GM10266 (cell line): ENCODE measurements around the gene RPRD1B.

ENCODE experiments used
- DNase-seq: peaks from one replicate; pipeline ENCODE4 v3.0.0; 2012; ENCODE audit errors: extremely low spot score
- CTCF ChIP-seq: IDR thresholded peaks from 2 replicates; pipeline ENCODE4 v1.5.1; 2012; ENCODE audit warnings: mild to moderate bottlenecking, low read depth; ENCODE audit not compliant: control insufficient read depth, insufficient read depth; ENCODE audit errors: missing control alignments

RPRD1B gene

GRCh38 chr20:38043512-38044300 lies 10.2 kb downstream of the RPRD1B start:
- DNase-seq = no peak
- TF ChIP-seq CTCF = no peak

GRCh38 chr20:38044685-38045084 lies 11.1 kb downstream of the RPRD1B start:
- no peak for TF ChIP-seq CTCF
- DNase-seq = no peak

- DNase-seq = no peak
These were observed 13.0 kb downstream of the RPRD1B start for GRCh38 chr20:38046572-38046971.

GRCh38 chr20:38049800-38050199 lies 16.3 kb downstream of the RPRD1B start:
- no peak for TF ChIP-seq CTCF
- no peak for DNase-seq

More at GRCh38 chr20:38046572-38046971, 13.0 kb downstream of the RPRD1B start:
- TF ChIP-seq CTCF = no peak

GRCh38 chr20:38050686-38051085 lies 17.1 kb downstream of the RPRD1B start:
- no peak for DNase-seq
- no peak for TF ChIP-seq CTCF

- TF ChIP-seq CTCF = no peak
- no peak for DNase-seq
These were observed 19.3 kb downstream of the RPRD1B start for GRCh38 chr20:38052870-38053269.

GRCh38 chr20:38054647-38055046 lies 21.1 kb downstream of the RPRD1B start:
- TF ChIP-seq CTCF = no peak
- no peak for DNase-seq
